Stimulated activated CD4-positive, alpha-beta T cell treated with anti-CD3 and anti-CD28 coated beads, Interleukin-12 subunit alpha, Interleukin-12 subunit beta, amount 100 ng/mL, for 48 hours (primary cell): ENCODE results near the gene ASCL3.
"Not testable (repeated sequence)": the region's sequence is repeated elsewhere in the genome, so short reads cannot be mapped to it uniquely, and the experiment has no call there.

Experiments
- DNase-seq, 3 donors: peaks; one replicate each; pipeline ENCODE4 v3.0.0-alpha.2; 2020; ENCODE audit warnings: low read depth in 2 of 3, low spot score in 1 of 3

ASCL3 gene, protein sequence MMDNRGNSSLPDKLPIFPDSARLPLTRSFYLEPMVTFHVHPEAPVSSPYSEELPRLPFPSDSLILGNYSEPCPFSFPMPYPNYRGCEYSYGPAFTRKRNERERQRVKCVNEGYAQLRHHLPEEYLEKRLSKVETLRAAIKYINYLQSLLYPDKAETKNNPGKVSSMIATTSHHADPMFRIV

DNA sequence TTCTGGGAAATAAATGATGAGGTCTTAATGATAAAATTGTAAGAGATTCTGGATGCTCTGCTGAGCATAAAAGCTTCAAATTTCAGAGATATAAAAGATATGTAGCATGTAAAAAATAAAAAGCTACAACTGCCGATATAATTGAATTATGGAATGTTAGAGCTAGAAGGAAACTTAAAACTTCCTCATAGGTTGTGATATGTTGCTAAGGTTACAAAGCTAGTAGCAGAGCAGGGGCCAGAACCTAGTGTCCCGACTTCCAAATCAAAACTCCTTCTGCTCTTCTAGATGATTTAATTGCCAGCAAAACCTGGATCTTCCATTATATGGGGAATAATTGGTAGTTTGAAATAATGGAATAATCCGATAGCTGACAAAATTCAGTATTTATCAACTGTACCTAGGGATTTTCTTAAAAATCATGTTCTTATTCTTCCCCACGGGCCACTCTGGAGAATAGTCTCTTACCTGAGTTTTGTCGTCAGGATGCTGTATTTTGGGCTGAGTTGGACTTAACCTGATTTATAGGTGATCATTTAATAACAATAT lies at the start of gene ASCL3:
Gene ASCL3 (minus strand): TSS at position 499 of the 549 bp plus-strand sequence. CDS start 4,855 bp downstream, outside the sequence.
- DNase-seq: no peak

DNA sequence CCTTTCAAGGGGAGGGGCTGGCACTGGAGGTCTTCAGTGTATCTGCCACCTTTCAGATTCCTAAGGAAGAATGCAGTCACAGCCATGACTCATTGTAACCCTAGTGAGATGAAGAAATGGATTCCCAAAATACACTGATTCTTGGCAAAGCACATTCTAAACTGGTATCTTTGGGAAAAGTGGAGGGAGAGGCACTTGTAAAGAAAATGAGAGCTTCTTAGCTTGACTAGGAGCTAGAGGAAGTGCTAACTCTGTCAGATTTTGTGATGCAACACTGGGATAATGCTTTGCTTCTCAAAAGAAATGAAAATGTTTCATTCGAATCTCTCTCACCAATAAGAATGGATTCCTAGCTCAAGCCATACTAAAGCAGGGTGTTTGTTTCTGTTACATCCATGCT lies 46.6 kb upstream of the ASCL3 start:
- no peak for DNase-seq

DNA sequence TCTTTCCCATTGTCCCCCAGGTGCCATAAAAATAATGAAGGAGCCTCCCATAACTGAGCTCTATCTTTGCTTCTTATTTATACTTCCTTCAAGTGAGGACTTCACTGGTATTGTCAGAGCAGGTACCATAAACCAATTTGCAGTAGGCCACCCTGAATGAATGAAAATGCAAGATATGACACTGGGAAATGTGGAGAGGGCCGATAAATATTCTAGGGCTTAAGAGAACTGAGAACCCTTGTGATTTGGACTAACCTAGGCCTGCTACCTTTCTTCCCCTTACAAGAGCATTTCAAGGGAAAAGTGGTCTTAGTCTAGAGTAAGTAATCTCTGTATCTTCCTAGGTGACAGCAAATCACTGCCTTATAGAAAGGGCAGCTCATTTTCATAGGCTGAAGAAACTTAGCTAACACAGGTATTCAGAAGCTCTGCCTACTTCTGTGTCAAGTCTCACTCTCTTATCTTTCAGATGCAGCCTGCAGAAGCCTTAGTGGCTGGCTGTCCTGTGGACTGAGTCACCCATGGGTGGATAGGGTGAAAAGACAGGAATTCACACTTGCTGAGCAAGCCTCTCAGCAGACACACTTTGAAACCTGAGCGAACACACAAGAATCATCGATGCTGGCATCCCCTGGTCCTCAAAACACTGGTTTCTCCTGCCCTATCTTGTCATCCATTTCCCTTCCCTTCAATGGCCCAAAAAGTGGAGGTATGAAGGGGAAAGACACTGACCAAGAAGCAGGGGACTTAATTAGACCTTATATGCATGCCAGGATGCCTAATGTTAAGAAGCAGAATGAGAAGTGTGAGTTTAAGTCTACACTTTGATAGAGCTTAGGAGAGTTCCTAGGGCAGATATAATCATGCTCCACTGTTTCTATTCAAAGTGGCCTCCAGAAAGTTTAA lies 45.8 kb upstream of the ASCL3 start:
- DNase-seq: no peak

DNA sequence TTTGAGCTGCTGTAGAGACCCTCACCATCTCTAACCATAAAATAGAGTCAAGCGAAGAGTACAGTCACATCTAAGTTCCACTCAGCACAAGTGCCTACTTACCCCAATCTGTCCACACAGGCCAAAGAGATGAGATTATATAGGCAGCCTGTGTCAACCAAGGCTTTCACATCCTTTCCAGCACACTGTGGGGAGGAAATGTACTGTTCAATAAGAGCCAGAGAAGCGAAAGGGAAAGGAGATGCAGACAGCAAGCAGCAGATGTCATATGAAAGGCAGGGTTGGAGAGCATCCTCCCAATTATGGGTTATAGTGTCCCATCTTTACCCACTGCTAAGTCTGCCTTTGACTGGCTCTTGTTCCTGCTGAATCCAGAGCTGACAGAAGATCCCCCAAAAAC lies 44.6 kb upstream of the ASCL3 start:
- DNase-seq: no peak

DNA sequence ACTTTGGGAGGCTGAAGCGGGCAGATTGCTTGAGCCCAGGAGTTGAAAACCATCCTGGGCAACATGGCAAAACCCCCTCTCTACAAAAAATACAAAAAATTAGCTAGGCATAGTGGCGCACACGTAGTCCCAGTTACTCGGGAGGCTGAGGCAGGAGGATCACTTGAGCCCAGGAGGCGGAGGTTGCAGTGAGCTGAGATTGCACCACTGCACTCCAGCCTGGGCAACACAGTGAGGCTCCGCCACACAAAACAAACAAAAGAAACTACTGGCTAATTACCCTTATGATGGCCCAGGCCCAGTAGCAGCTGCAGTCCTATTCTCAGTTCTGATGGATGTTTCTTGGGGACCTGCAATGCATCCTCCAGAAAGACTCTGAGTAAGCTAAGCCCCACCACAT lies 44.0 kb upstream of the ASCL3 start:
- DNase-seq: not testable (repeated sequence)

DNA sequence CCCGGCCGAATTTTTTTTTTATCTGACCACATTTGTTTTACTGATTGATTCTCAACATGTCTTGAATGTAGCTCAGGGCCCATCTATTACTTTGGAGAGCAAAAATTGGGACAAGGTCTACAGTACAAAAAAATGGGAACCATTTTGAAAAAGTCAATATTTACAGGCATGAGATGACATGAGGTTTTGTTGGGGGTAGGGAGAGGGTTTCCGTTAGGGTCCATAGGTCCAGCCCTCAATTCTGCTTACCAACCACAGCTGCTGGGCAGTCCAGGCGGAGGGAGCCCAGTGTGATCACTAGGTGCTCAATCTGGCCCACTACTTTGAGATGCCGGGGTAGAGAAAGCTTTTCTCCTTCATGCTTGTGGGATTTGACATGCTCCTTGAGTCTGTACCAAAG lies 42.6 kb upstream of the ASCL3 start:
- DNase-seq: no peak

DNA sequence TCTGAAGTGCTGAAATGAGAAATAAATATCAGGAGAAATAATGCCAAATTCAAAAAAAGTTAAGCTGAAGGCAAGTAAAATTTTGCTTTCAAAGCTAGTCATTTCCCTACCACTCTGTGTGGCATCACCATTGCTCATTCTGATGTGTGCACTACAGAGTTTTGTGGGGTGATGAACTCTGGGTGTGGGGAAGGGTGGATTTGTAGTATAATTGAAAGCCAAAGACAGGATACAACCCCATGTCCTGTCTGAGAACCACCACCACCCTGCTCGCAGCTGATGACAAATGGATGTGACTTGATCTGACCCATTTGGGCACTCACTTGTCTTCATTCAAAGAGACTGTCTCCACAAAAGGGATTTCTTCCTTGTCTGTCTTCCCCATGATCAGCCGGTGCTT lies 40.7 kb upstream of the ASCL3 start:
- DNase-seq: no peak

DNA sequence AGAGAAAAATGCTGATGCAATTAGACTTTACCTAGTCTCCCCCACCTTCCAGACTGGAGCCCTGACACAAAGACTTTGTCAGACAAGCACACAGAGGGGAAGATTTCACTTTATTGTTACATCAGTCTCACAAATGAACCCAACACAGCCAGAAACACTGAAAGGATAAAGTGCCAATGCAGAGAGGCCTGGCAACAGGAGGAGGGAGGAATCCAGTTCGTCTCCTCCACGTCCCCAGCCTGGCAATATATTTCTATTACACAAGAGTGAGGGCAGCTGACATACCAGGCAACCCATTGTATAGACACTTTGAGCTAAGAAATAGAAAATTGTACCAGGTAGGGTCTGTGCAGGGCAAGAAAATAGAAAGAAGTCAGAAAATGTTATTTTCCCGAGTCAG lies 37.7 kb upstream of the ASCL3 start:
- DNase-seq: no peak

DNA sequence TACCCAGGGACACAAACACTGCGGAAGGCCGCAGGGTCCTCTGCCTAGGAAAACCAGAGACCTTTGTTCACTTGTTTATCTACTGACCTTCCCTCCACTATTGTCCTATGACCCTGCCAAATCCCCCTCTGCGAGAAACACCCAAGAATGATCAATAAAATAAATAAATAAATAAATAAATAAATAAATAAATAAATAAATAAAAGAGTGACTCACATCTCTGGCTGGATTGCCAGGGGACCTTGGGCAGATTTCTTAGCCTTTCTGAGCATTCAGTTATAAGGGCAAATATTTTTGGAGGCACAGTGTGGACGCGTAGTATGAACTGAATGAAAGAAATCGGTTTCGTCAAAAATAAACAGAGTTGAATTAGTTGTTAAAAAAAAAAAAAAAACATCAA lies 36.5 kb upstream of the ASCL3 start:
- not testable (repeated sequence) for DNase-seq

DNA sequence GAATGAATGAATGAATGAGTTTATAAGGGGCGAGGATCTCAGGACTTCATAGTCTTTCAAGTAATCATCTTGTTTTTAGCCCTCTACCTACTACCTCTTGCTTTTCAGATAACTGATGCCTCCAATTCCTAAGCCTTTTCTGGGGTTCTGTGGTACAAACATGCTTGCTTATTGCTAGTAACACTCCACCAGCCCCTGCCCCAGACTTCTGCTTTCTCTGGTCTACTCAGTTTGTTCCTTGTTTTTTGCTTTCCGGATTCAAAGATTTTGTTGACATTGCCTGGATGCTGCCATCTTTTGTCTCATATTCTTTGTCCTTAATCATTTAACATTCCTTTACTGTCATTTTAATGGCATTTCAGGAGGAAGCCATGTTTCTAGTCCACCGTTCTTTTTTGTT lies 30.3 kb upstream of the ASCL3 start:
- DNase-seq: no peak

DNA sequence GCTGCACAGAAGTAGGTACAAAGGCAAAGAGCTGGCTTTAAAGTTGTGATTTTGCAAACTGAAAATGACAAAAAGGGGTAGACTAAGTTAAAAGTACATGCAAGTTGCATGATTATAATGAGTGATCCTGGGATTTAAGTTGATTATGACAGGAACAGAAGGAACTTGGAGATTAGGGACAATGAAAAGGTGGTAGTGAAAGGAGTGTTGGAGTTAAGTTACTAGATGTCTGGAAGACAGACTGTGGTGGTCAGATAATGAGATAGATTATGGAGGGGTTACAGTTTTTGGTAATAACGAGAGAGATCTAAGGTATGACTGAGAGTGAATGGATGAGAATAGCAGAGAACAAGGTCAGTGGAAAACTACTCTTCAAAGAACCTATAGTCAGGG lies 29.1 kb upstream of the ASCL3 start:
- no peak for DNase-seq

DNA sequence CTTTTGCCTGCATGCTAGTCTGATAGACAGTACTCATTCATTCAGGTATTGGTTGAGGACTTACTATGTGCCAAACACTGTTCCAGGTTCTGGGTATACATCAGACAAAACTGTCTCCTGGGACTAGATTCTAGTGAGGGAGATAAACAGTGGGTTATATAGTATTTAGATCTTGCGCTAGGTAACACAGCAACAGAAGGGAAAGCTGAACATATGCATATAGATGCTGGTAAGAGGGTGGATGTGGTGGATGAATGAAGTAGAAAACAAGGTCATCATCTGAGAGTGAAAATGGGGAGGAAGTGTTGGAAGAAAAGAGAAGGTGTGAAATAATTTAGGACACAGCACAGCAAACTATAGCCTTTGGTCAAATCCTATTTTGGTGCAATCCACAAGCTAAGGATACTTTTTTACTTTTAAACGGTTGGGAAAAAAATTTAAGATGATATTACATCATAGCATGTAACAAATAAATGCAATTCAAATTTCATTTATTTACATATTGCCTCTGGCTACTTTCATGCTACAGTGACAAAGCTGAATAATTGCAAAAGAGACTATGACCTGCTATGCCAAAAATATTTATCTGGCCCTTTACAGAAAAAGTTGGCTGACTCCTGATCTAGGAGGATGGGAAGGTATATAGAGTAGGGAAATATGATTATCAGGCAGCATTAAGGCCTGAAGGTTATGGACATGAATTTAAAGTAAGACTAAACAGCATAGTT lies 28.5 kb upstream of the ASCL3 start:
- no peak for DNase-seq

DNA sequence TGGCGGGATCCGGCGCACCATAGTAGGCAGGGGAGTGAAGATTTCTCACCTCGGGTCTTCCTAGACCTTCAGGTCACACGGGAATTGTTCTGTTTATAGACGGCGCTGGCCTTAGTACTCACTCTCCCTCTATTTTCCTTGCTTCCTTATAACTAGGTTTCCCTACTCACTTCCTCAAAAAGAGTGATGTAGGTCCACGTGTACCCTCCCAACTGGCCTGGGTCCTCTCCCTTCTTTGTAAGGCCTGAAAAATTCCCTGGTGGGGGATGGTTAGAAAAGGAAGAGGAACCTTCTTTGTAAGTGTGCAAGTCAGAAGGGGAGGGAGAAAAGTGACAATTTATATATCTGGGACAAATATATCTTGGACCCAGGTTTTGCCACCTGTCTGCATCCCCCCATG lies 24.4 kb upstream of the ASCL3 start:
- DNase-seq: no peak

DNA sequence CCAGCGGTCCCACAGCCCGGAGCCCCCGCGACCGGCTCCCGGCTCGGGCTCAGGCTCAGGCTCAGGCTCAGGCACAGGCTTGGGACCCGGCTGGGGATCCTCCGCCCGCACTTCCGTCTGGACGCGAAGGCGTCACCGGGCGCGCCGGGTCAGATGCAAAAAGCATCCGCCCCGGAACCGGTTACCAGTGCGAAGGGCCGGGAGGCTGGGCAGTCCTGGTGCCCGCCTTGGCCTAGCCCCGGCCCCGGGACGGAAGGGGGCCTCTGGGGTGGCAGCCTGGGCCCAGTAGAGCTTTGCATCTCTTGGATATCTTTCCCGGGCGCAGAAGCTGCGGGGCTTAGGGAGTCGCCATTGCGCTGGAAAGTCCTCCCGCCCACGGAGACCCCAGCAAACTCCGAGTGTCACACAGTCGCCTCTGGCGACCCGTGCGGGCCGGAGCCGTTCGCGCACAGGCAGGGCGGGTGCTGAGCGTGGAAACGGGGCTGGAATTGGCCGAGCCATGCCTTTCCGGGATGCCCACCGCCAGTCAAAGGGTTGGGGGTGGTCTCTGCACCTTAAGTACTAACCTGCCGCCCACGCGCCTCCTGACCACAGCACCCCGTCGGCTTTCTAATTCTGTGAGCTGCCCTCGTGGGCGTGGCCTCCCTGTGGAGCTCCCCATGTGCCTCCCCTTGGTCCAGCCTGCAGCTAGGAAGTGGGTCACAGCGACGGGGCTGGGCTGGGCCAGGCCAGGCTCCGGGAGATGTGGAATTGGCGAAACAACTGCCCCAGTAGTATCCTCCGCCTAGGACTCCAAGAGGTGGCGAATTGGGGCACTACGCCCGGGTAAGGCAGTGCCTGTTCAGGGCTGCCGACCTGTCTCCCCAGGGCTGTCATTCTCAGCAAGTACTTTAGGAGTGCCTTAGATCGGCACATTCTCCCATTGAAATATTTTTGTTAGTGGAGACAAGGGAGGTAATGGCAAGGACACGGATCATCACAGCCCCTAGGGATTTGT lies 21.8 kb upstream of the ASCL3 start, which contains the start of gene TMEM9B:
Gene TMEM9B (minus strand): TSS at position 119 of the 997 bp plus-strand sequence. CDS start 129 bp downstream, outside the sequence.
- peak; percentile 64 to 79 (median 70) for DNase-seq

DNA sequence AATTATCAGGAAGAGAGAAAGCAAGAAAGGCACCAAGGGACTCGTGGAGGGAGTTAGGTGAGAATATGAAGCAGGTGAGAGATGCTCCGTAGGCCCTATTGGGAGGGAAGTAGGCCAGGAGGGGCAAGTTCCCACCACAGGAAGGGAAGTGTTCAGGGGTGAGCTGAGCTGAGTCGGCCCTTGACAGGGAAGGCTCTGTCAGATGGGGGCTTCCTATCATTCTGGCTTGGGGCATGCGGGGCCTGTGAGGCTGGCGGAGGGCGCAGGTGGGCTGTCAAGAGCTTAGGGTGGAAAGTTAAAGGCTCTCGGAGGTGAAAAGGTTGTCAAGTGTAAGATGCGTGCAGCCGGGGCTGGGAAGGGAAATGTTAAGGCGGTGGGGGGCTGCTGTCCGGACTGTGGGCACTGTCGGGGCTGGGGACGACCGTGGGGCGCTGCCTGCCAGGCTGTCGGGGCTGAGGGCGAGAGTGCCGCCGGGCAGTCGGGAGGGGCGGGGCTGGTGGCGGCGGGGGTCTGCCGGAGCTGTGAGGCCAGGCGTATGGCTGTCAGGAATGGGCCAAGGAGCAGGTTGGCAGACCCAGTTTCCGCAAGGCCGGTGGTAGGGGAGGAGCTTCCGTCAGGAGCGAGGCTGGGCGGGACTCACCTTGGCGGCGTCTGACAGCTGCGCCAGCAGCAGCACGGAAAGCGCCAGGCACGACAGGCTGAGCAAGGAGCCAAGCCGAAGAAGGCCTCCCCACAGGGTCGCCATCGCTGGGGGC lies 20.9 kb upstream of the ASCL3 start:
- peak; percentile 56 to 73 (median 60) for DNase-seq

DNA sequence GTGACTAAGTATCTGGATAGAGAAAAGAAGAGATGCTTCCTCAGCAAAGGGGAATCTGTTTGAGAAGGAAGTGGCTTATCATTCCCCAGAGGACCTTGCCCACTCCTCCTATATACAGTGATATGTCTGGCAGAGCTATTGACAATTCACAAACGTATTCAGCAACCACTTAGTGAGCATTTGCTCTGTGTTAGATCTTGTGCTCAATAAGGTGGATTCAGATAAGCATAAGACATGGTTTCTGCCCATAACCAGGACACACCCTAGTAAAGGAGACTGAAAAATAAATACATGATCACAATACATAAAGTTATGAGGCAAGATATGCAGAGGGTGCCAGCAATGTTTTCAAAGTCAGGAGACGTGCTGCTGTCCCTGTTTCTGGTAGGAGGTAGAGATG lies 20.0 kb upstream of the ASCL3 start:
- no peak for DNase-seq

DNA sequence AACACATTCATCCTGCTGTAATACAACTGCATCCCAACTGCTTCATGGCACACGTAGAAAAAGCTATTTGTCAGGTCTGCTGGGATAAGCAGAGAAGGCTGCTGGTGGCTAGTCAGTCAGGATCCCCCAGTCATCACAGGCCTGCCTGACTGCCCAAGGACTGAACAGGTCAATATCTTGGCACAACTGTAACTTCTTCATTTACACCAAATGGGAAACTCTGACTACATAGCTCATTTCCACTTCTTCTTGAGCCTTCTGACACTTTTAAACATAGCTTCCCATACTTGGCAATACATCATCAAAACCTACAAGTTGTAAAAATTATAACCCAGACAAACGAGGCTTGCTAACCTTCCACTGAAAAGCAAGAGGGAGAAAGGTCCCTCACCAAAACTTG lies 18.6 kb upstream of the ASCL3 start:
- no peak for DNase-seq

DNA sequence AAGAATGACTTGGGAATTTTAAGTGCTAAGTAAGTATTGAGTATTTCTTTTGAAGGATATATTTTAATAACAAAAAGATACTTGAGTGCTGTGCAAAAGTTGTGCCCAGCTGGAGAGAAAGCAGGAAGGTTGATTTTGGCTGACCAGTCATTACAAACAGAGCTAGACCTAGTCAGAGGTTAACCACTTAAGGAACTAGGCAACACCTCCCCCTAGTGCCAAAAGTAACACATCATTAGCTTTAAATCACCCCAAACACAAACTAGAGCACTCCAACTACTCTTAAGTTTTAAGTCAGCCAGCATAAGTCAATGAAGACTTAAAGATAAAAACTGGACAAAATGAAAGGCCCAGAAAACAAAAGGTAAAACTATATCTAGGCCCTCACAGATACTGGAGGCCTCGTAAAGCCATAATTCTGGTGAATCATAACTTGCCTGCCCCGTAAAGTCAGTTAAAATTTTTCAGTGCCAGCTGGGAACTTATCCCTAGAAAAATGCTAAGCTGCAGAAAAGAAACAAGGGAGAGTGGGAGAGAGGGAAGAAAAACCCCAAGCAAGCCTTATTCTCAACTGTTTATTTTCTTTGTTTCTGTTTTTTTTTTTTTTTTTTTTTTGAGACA lies 16.8 kb upstream of the ASCL3 start:
- DNase-seq: peak in 1 of 3 donors; percentile 43

DNA sequence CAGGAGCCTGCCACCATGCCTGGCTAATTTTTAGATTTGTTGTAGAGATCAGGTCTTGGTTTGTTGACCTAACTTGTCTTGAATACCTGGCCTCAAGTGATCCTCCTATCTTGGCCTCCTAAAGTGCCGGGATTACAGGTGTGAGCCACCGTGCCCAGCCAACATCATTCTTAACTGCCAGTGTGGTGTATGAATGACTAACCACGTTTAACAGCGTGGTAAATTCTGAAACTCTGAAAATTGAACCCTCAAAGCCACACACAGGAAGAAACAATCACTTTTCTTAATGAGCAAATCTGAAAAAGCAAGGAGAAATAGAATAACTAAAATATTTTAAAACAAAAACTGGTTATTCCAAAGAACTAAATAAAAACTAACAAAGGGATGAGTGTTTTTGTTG lies 14.0 kb upstream of the ASCL3 start:
- DNase-seq: no peak
